ENCODE measurements around the gene CPNE6. TPM values are rescaled to one million over a fixed set of nuclear protein-coding genes. Genes with fewer than 3 reads are reported as not detected.
"Not testable (repeated sequence)": the region's sequence is repeated elsewhere in the genome, so short reads cannot be mapped to it uniquely, and the experiment has no call there.

The CPNE6 gene
- total RNA-seq, 2 donors from 2014 or later: not detected

DNA sequence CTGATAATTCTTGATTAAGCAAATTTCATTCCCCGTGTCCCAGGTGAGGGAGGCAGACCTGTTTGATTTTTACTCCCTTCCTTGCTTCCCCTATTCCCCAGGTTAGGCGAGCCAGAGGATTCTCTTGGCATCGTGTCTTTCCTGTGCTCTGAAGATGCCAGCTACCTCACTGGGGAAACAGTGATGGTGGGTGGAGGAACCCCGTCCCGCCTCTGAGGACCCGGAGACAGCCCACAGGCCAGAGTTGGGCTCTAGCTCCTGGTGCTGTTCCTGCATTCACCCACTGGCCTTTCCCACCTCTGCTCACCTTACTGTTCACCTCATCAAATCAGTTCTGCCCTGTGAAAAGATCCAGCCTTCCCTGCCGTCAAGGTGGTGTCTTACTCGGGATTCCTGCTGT, 20.6 kb upstream of the CPNE6 start:
- not testable (repeated sequence) for DNase-seq; ATAC-seq; H3K9me3 ChIP-seq (ENCODE audit: control insufficient read depth, low read length, poor library complexity, severe bottlenecking); H3K4me1 Mint-ChIP-seq; H3K36me3 Mint-ChIP-seq (ENCODE audit: low read depth); H3K27ac Mint-ChIP-seq
- Mint-ChIP-seq H3K27me3 (peaks cover 59% of the 10 kb centered on the region), H3K4me3 (peak overlapping the region; percentile 88)

DNA sequence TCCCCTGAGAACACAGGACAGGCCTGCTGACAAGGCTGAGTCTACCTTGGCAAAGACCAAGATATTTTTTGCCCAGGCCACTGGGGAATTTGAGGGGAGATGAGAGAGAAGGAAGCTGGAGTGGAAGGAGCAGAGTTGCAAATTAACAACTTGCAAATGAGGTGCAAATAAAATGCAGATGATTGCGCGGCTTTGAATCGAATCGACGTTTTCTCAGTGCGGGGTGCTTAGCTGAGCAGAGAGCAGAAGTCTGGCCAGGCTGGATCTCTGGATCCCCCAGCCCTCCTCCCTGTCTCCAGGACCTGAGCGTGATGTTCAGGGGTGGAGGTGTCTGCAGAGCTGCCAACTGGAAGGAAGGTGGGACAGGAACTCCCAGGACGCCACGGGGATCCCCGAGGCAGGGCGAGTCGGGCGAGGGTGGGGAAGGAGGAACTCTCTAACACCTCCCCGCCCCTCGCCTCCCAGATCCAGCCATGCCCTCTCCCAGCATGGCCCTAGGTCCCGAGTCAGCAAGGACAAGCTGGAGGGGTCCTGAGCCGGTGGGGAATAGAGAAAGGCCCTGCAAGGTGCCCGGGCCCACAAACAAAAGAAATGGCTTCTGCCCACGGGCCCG, 20.1 kb upstream of the CPNE6 start:
- H3K27ac Mint-ChIP-seq: no peak overlapping the region
- ATAC-seq (no peak), DNase-seq (no peak)

DNA sequence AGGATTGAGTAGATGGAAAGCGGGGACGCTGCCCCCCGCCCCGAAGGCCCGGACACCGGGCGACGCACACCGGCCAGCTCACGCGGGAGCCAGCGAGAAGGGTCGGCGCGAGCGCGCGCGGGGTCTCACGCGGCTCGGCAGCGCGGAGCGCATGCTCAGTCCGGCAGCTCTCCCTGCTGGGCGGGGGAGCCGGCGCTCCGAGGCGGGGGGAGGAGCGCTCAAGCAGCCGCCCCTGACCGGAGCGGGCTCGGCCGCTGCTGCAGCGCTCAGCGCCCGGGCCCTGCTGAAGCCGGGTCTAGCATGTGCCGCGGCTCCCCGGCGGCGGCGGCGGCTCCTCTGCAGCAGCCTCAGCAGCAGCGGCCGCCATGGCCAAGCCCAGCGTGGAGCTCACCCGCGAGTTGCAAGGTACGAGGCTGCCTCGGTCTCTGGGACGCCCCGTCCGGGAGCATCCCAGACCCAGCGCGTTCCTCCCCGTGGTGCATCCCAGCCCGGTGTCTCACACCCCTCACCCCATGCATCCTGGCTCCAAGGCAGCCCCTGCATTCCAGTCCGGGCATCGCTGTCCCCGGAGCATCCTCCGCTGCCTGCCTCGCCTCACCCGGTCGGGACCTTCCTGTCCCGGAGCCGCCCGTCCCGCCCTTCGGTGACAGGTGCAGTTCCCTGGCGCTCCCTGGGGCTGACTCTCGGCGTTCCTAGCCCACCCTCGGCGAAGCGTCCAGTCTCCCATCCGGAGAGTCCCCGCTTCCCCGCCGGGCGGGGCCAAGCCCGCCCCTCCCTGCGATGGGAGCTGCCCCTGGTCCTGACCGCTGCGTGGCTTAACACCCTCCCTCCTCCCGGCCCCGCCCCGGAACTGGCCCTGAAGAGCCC, 19.3 kb upstream of the CPNE6 start, which contains the start of gene CARMIL3:
CARMIL3 (plus strand) TSS at position 221 of the 867 bp plus-strand sequence; CDS start at position 366, 145 bp downstream.
- H3K4me1 Mint-ChIP-seq: peaks cover 7% of the 10 kb centered on the region
- H3K27ac Mint-ChIP-seq: peak within 1 kb of the TSS; percentile 39
- H3K9me3 ChIP-seq (ENCODE audit: control insufficient read depth, low read length, poor library complexity, severe bottlenecking): no peaks in the 10 kb centered on the region
- peak within 1 kb of the TSS; percentile 88 for H3K4me3 Mint-ChIP-seq
- peak; percentile 78 for ATAC-seq
- DNase-seq: peak; percentile 37 to 62 (median 49)
- peaks cover 50% of the 10 kb centered on the region for H3K27me3 Mint-ChIP-seq
- H3K36me3 Mint-ChIP-seq (ENCODE audit: low read depth): peaks cover 4% of the 10 kb centered on the region

More for the DNA sequence above, 20.1 kb upstream of the CPNE6 start:
- Mint-ChIP-seq H3K27me3 (peaks cover 55% of the 10 kb centered on the region), H3K4me1 (peaks cover 7% of the 10 kb centered on the region), H3K36me3 (ENCODE audit: low read depth) (peaks cover 4% of the 10 kb centered on the region), H3K4me3 (peak overlapping the region; percentile 88)
- H3K9me3 ChIP-seq (ENCODE audit: control insufficient read depth, low read length, poor library complexity, severe bottlenecking): no peaks in the 10 kb centered on the region

DNA sequence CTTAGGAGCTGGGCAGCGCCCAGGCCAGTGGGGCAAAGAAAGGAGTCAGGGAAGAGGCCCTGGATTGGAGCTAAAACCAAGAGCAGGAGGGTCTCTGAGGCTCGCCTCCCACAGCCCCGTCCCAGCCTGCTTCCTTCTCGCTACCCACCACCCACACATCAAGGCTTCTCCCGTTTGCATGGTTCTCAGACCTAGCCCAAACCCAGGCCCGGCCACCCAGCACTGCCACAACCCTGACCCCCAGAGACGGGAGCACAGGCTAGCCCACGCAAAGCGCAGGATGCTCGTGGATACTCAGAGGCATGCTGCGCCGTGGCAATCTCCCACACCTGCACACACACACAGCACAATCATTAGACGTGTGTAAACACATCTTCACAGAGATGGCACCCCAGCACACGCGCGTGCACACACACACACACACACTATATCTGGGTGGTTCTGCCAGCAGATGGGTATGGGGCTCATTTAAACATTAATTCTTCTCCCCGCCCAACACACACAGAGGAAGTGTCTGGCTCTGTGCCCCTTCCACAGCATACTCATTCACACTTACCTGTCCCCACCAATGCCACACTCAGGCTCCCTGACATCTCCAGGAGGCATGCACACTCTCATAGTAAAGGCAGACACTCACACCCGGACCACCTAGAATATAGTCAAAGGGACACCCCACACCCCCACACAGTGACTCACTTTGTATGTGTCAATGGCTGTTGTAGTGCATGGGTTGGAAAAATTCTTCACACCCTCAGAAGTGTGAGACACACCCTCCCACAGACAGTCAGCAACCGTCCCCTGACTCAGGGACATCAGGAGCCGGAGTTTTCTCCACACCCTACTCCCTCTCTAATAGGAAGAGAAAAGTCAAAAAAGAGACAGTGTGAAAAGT, 18.5 kb upstream of the CPNE6 start:
- DNase-seq: no peak
- Mint-ChIP-seq H3K27ac (peak overlapping the region; percentile 39), H3K4me1 (peaks cover 7% of the 10 kb centered on the region), H3K27me3 (peaks cover 50% of the 10 kb centered on the region), H3K36me3 (ENCODE audit: low read depth) (peaks cover 4% of the 10 kb centered on the region), H3K4me3 (peak overlapping the region; percentile 88)
- H3K9me3 ChIP-seq (ENCODE audit: control insufficient read depth, low read length, poor library complexity, severe bottlenecking): no peaks in the 10 kb centered on the region
- ATAC-seq: no peak

DNA sequence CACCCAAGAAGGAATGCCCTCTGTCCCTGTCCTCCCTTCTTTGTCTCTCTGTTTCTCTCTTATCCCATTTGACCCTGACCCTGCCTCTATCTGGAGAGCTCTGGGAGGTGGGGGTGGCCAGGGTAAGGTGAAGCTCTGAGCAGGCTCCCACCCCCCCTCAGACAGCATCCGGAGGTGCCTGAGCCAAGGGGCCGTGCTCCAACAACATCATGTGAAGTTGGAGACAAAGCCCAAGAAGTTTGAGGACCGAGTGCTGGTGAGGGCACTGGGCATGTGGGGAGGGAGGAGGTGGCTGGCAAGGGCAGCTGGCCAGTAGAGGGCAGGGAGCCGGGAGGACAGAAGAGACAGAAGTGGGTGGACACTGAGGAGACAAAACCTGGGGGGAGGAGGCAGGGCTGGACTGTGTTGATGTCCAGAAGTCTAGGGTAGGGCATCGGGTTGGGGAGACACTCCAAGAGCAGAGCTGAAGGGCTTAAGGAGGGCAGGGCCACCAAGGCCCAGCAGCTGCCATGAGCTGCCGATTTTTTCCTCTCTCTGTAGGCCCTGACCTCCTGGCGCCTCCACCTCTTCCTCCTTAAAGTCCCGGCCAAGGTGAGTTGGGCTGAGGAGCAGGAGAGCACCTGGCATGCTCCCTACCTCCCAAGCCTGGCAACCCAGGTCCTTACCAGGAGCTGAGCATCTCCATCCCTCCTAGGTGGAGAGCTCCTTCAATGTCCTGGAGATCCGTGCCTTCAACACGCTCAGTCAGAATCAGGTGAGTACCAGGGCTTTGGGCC, 17.6 kb upstream of the CPNE6 start:
- peak overlapping the region; percentile 88 for H3K4me3 Mint-ChIP-seq
- H3K4me1 Mint-ChIP-seq: peaks cover 11% of the 10 kb centered on the region
- H3K27ac Mint-ChIP-seq: no peak overlapping the region
- ATAC-seq (no peak), DNase-seq (no peak)
- peaks cover 43% of the 10 kb centered on the region for H3K27me3 Mint-ChIP-seq
- no peaks in the 10 kb centered on the region for H3K9me3 ChIP-seq (ENCODE audit: control insufficient read depth, low read length, poor library complexity, severe bottlenecking)
- H3K36me3 Mint-ChIP-seq (ENCODE audit: low read depth): peaks cover 4% of the 10 kb centered on the region

DNA sequence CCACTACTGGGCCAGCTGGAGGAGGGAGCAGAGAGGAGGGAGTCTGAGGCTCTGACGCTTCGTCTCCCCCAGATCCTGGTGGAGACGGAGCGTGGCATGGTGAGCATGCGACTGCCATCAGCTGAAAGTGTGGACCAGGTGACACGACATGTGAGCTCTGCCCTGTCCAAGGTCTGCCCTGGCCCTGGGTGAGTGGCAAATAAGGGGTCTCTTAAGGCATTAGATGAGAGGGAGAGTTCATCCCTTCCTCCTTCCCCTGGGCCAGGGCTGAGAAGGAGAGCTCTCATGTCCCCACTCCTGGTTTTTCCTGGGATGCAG, 17.1 kb upstream of the CPNE6 start:
- Mint-ChIP-seq H3K27me3 (peaks cover 39% of the 10 kb centered on the region), H3K27ac (no peak overlapping the region), H3K4me1 (peaks cover 11% of the 10 kb centered on the region), H3K36me3 (ENCODE audit: low read depth) (peaks cover 4% of the 10 kb centered on the region), H3K4me3 (no peak overlapping the region)
- ATAC-seq: no peak
- H3K9me3 ChIP-seq (ENCODE audit: control insufficient read depth, low read length, poor library complexity, severe bottlenecking): no peaks in the 10 kb centered on the region
- DNase-seq: no peak

DNA sequence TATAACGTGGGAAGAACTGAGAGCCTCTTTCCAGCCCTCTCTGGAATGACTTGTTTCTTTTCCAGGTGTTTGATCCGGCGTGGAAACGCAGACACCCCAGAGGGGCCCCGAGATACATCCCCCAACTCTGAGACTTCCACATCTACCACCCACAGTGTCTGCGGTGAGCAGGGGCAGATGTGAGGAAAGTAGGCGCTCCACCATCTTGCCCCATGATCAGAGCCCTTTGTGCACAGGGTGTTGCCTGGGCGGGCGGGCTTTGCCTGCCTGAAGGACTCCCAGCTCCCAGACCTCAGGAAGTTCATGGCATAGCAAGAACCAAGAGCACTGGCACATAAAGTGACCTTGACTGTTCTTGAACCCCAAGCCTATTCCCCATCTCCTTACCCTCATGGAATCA, 16.7 kb upstream of the CPNE6 start:
- no peak overlapping the region for H3K27ac Mint-ChIP-seq
- peaks cover 38% of the 10 kb centered on the region for H3K27me3 Mint-ChIP-seq
- DNase-seq (no peak), ATAC-seq (no peak)
- peaks cover 4% of the 10 kb centered on the region for H3K36me3 Mint-ChIP-seq (ENCODE audit: low read depth)
- H3K4me3 Mint-ChIP-seq: no peak overlapping the region
- no peaks in the 10 kb centered on the region for H3K9me3 ChIP-seq (ENCODE audit: control insufficient read depth, low read length, poor library complexity, severe bottlenecking)
- H3K4me1 Mint-ChIP-seq: peaks cover 11% of the 10 kb centered on the region

DNA sequence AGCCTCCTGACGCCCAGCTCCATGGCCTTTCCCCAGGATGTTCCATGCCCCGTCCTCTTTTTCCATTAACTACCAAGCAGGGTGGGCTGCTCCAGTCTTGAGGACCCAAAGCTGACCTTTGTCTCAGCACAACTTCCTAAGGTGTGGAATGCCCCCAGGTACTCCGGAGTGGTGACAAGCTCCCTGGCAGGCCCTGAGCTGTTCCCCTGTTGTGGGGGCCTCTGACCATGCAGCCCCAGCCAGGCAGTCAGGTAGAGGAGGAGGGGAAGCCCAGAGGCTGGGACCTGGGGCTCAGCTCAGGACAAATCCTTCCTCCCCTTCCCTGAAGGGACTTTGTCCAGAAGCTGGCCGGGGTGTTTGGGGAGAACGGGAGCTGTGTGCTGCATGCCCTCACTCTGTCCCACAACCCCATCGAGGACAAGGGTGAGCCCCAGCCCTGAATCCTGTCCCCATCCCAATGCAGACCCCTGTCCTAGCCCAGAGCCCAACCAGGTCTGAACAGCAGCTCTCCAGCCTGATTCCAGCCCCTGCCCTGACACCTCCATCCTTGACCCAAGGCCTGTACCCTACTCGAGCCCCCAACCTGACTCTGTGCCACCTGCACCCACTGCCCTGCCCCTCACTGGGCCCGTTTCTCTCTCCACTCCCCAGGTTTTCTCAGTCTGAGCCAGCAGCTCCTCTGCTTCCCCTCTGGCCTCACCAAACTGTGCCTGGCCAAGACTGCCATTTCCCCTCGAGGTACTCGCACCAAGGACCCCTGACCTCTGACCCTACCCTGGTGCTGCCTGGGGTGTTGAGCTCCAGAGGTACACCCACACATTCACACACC, 15.2 kb upstream of the CPNE6 start:
- no peaks in the 10 kb centered on the region for H3K9me3 ChIP-seq (ENCODE audit: control insufficient read depth, low read length, poor library complexity, severe bottlenecking)
- ATAC-seq: no peak
- Mint-ChIP-seq H3K27me3 (peaks cover 24% of the 10 kb centered on the region), H3K27ac (no peak overlapping the region), H3K4me1 (peaks cover 10% of the 10 kb centered on the region), H3K36me3 (ENCODE audit: low read depth) (peaks cover 4% of the 10 kb centered on the region), H3K4me3 (peak overlapping the region; percentile 64)
- no peak for DNase-seq

DNA sequence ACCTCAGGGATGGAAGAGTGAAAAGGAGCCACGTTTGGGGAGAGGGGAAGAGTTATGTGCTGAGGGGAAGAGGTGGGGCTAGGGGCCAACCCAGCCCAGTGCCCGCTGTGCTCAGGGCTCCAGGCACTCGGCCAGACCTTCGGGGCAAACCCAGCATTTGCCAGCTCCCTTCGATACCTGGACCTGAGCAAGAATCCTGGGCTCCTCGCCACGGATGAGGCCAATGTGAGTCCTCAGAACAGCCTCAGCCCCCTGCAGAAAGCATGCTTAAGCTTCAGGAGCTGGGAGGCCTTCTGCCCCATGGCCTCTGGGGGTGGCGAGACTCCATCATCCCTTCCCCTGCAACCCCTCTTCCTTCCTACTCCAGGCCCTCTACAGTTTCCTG, 14.6 kb upstream of the CPNE6 start:
- peak overlapping the region; percentile 64 for H3K4me3 Mint-ChIP-seq
- H3K36me3 Mint-ChIP-seq (ENCODE audit: low read depth): peaks cover 4% of the 10 kb centered on the region
- ATAC-seq (no peak), DNase-seq (no peak)
- peaks cover 10% of the 10 kb centered on the region for H3K4me1 Mint-ChIP-seq
- H3K9me3 ChIP-seq (ENCODE audit: control insufficient read depth, low read length, poor library complexity, severe bottlenecking): no peaks in the 10 kb centered on the region
- no peak overlapping the region for H3K27ac Mint-ChIP-seq
- peaks cover 24% of the 10 kb centered on the region for H3K27me3 Mint-ChIP-seq

DNA sequence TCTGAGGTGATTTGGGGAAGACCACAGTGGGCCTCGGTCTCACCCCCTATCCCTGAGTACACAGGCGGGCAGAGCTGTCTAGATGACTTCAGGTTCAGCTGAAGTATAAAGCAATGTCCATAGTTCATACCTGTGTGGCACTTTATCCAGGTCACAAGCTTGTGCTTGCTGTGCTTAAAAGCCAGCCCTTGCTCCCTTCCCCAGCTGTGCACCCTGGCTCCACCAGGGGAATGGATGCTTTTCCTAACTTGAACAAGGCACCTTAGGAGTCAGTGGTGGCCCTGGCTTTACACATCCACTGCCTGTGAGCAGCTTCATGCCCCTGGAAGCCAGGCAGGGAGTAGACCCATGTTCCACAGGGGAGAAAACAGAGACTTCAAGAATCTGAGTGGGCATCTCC, 14.1 kb upstream of the CPNE6 start:
- no peak for DNase-seq
- Mint-ChIP-seq H3K4me1 (peaks cover 10% of the 10 kb centered on the region), H3K27ac (no peak overlapping the region)

DNA sequence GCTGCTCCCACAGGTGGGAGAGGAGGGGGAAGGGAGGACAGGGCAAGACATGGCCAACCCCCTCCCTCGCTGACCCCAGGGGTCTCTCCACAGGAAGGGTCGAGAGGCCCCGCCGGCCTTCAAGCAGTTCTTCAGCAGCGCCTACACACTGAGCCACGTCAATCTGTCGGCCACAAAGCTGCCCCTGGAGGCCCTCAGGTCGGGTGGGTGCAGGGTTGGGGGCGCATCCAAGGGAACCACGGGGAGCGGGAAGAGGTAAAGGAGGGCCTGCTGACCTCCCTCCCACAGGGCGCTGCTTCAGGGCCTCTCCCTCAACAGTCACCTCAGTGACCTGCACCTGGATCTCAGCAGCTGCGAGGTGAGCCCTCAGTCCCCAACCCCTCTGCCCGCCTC, 13.5 kb upstream of the CPNE6 start:
- peaks cover 4% of the 10 kb centered on the region for H3K36me3 Mint-ChIP-seq (ENCODE audit: low read depth)
- H3K4me1 Mint-ChIP-seq: peaks cover 7% of the 10 kb centered on the region
- peaks cover 20% of the 10 kb centered on the region for H3K27me3 Mint-ChIP-seq
- H3K9me3 ChIP-seq (ENCODE audit: control insufficient read depth, low read length, poor library complexity, severe bottlenecking): no peaks in the 10 kb centered on the region
- H3K27ac Mint-ChIP-seq: no peak overlapping the region
- ATAC-seq (peak; percentile 29), DNase-seq (no peak)
- H3K4me3 Mint-ChIP-seq: no peak overlapping the region

More for the DNA sequence above, 14.1 kb upstream of the CPNE6 start:
- H3K36me3 Mint-ChIP-seq (ENCODE audit: low read depth): peaks cover 4% of the 10 kb centered on the region
- H3K9me3 ChIP-seq (ENCODE audit: control insufficient read depth, low read length, poor library complexity, severe bottlenecking): no peaks in the 10 kb centered on the region
- no peak overlapping the region for H3K4me3 Mint-ChIP-seq
- no peak for ATAC-seq
- peaks cover 24% of the 10 kb centered on the region for H3K27me3 Mint-ChIP-seq
